Frontal cortex (tissue), 4 donors: ENCODE results near the gene GFPT2. TPM values are rescaled to one million over a fixed set of nuclear protein-coding genes. Genes with fewer than 3 reads are reported as not detected.

Experiments
- DNase-seq, 2 donors: peaks; one replicate each; pipeline ENCODE4 v3.0.0; 2012; ENCODE audit warnings: low spot score in 2 of 2
- FAIRE-seq: peaks from 2 replicates; lab custom pipeline; 2012; peaks lifted over from hg19 to GRCh38; lab: Jason Lieb, UNC
- total RNA-seq: library from RNA; depleted of rRNA; stranded (reverse); fragments of >200 nt; gene quantifications from one replicate; pipeline ENCODE4 v1.2.3, GENCODE V29; 2014
- donor health status: control.
- donor health status: control.
- donor health status: control.

Gene GFPT2
- 11.0 TPM for total RNA-seq

DNA sequence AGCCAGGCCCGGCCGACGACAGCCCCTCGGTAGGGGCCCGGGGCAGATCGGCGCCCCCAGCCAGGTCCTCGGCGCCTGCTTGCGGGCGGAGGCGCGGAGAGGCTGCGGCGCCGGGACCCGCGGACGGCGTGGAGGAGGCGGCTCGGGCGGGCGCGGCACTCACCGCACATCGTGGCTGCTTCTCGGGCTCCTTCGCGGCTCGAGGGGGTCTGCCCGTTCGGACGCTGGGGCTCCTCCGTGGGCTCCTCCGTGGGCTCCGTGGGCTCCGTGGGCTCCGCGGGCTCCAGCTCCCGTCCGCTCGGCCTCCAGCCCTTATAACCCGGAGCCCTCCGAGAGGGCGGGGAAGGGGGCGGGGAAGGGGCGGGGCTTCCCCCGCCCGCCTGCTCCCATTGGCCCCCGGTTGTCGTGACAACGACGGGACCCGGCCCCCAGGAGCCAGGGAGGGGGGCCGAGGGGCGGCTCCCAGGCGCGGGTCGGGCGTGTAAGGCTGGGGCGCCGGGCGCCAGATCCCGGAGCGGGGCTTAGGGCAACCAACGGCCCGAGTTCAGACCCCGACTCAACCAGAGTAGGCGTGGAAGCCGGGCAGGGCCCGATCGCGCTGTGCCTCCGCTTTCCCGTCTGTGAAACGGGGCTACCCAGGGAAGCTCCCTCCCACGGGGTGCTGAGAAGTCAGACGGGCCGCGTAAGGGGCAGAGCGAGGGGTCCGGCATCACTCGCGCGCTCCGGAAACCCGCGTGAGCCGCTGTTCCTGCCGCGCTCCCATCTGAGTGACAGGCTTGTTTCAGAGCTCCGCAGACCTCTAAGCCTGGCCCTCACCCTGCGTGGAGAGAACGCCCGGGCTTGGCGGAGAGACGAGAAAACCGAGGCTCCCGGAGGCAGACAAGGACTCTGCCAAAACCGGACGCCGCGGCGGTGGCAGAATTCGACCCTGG, at the start of gene GFPT2:
Gene GFPT2, minus strand, starts transcription at position 289 of the 932 bp plus-strand sequence. Its CDS starts 119 bp downstream, at position 170.
- no peak for FAIRE-seq

DNA sequence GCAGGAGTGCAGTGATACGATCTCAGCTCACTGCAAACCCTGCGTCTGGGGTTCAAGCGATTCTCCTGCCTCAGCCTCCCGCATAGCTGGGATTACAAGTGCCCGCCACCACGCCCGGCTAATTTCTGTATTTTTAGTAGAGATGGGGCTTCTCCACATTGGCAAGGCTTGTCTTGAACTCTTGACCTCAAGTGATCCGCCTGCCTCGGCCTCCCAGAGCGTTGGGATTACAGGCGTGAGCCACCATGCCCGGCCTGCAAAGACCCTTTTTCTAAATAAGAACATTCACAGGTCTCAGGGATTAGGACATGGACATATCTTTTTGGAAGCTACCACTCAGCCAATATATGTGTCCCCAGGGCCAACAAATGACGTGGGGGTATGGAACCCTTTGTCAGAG, 49.6 kb upstream of the GFPT2 start:
- FAIRE-seq (no peak), DNase-seq (no peak)

More for the DNA sequence above, at the start of gene GFPT2:
- DNase-seq = peak; percentile 99

DNA sequence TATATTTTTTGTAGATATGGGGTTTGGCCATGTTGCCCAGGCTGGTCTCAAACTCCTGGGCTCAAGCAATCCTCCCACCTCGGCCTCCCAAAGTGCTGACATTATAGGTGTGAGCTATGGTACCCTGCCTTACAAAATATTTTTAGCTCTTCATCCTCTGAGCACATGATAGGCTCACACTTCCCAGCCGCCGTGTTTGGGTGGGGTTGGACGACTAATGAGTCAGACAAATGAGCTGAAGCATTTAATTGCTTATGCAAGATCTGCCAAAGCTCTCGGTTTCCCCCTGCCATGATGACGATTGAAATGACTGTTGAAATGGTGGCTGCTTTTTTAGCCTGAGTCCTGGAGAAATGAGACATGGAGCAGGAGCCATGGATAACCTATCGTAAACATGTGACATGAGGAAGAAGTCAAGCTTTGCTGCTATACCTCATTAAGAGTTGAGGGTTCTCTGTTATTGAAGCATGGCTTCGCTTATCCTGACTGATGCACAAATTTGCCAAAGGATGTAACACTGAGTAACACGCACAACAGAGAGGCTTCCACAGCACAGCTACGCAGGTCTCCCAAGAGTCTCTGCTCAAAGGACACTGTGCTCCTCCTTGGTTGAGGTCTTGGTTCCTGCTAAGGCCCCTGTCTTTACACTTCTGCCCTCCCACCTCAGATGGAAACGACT, 48.2 kb upstream of the GFPT2 start:
- DNase-seq (no peak), FAIRE-seq (no peak)

DNA sequence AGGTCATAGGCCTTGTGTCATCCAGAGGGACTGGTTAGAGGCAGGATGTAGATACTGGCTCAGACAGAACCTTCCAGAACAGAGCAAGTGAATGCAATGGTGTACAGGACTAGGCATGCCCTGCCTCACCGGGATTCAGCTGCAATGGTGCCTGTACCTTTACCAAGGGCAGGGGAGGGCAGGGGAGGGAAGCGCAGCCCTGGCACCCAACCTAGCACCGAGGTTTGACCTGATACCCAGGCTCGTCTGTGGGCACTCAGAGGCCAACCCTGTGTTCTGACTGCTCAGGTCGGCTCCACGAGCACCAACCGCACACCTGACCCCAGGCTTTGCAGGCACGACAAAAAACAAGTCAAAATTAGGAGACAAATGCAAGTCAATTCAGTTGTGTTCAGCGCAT, 47.3 kb upstream of the GFPT2 start:
- FAIRE-seq (no peak), DNase-seq (no peak)

DNA sequence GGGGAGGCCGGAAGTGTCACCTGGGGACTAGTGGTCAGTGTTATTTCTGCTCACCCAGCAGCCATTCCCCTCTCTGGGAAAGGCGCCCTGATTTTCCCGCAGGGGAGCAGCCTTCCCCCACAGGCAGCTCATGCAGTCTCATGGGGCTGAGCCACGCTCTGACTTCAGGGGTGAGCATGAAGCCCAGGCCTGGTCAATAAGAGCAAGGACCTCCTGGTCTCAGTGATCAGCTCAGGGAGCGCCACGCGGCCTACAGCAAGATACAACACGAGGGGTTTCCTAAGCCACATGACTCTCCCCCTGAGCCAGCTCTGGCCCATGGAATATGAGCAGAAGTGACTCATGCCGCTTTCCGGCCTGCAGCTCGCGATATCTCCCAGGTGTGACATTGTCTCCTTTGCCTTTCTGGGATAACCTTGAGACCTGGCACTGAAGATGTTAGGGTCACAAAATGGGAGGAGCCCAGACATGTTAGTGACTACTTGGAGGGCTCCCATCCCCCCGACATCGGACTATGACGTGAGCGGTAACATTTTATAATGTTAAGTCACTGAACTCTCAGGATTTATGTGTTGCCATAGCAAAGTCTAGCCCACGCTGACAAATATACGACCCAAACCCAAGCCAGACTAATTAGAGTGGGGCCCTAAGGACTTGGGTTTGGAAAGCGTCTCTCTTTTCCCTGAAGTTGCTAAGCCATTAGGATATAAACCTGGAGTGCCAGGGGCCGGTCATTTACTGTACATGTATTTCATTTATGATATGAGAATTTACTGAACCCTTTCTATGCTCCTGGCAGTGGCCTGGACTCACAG, 46.5 kb upstream of the GFPT2 start:
- no peak for FAIRE-seq
- no peak for DNase-seq

DNA sequence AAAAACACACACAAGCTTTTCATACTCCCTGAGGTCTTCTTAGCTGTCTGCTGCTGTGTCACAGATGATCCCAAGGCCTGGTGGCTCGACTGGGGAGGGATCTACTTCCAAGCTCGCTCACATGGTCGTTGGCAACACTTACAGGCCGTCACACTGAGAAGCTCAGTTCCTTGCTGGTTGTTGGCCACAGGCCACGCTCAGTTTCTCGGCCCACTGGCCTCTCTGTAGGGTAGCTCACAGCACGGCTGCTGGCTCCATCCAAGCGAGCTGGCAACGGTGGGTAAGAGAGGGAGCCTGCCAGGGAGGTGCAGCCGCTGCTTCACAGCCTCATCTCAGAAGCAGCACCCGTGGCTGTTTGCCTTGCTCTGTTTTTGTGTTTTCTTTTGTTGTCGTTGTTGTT, 43.8 kb upstream of the GFPT2 start:
- DNase-seq (no peak), FAIRE-seq (no peak)

DNA sequence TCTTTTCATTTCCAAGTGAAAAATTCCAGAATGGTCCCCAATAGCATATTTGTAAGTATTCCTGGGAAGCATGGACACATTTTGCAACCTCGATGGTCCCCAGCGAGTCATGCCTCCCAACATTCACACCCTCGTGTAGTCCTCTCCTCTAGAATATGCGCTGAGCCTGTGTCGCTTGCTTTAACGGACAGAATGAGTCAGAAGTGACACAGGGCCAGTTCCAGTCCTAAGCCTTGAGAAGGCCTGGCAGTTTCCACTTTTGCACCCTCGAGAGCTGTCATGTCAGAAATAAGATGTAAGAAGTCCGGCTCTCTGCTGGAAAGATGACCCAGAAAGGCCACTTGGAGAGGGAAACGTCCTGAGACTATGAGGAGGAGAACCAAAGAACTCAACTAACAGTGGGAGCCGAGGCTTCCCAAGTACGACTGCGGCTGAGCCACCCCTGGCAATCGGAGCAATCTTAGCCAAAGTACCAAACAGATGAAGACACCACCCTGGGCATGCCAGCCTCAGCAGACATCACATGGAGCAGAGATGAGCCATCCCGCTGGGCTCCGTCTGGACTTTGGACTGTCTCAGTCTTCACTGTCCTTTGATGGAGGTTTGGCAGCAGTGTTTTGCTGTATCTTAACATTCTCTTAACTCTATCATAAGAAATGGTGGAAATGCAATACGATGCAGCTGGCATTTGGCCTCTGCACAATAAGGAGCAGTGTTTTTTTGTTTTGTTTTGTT, 42.6 kb upstream of the GFPT2 start:
- FAIRE-seq (no peak), DNase-seq (no peak)

DNA sequence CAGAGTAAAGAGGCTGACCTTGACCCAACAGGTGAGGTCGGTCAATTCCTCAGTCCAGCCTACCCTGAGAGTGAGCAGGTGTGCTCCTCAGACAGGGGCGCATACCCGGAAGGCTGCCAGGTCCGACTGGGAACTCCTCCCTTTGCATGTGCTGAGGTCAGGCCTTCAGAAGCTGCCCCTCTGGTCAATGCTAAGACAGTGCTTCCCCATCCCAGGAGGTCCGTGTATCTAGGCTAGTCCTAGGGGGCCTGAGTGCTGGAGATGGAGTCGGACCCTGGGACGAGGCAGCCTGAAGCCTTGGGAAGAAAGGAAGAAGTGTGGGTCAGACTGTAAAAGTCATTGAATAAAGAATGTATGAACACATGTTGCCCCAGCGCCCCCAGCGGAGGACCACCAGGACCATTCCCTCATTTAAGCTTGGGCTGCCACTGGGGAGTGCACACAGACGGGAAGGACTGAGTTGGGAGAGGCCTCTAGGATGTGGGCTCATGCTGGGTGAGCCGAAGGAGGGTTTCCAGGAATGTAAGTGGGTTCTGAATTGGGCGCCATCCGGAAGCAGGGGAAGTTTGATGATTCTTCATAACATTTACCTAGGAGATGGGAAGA, 41.0 kb upstream of the GFPT2 start:
- DNase-seq = no peak
- no peak for FAIRE-seq

DNA sequence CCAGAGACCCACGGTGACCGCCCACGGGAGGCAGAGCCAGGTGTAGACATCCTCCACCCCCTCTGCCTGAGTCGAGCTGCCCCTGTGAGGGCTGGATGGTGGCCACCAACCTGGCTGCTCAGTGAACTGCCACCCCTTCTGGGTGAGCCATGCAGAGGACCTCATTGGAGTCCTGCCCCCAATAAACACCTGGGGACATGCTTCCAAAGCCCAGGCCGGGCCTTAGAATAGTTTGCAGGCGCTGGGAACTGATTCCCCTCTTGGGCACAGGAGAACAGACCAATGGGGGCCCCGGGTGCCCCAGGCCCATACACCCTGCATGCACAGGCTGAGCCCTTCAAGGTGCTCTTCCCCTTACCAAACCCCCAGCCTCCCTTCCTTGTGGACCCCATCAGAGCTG, 38.1 kb upstream of the GFPT2 start:
- no peak for FAIRE-seq
- DNase-seq = no peak

DNA sequence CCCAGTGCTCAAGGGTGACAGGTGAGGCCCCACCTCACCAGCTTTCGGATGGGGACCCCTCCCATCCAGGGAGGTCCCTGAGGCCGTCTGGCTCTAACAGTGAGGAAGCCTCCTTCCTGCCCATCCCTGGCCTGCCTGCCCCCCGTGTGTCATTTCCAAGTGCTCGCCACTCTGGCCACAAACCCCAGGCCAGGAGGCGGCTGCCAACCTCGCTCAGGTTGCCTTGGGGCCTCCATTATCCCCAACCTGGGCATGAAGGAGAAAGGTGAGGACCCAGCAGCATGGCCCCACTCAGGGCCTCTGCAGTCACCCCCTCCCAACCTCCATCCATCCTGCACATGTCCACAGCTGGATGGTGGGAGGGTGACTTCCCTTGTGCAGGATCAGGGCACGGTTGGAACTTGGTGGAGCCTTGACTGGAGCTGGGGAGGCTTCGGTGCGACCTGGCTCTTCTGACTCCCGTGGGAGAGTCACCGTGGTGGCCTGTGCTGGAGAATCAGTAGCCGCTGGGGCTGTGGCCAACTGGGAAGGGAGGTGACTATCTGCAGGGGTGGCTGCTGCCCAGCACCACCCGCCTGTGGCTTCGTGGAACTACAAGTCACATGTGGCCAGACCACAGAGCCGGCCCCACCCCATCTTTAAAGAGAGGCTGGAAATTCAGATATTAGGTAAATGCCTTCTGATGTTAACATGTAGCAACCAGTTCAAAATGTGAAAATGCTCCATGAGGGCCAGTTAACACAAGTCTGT, 37.5 kb upstream of the GFPT2 start:
- FAIRE-seq (no peak), DNase-seq (no peak)

DNA sequence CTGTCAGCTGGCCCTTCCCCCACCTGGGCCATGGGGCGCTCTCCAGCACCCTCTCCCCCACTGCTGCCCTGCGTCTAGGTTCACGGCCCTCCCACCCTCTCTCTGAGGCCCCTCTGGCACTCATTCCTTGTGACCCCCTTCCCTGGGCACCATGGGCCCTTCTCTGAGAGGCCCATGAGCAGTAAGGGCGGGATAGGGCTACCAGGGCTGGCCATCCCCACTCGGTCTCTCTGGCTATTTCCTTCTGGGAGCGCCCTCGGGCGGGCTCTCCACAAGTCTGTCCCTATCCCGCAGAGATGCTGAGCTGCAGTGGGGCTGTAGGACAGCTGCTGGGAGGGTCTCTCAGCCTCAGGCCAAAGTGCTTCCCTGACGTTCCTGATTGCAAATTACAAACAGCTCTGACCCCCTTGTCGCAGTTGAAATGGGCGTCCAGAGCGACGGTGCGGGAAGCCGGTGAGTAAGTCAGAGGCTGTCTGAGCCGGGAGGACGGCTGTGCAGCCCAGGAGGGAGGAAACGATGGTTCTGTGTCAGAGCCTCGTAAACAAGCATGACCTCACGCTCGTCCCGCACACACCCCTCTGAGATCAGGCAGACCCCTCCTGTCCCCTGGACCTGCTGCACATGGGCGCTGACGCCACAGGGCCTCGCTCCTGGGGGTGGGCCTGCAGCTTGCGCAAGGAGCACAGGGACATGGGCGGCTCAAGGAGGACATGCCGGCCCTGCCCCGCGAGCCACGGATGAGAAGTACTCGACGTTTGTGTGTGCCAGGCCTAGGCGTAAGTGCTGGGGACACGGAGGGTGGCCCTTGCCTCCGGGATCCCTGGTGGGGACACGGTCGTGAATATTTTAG, 36.3 kb upstream of the GFPT2 start:
- no peak for FAIRE-seq
- DNase-seq = no peak

DNA sequence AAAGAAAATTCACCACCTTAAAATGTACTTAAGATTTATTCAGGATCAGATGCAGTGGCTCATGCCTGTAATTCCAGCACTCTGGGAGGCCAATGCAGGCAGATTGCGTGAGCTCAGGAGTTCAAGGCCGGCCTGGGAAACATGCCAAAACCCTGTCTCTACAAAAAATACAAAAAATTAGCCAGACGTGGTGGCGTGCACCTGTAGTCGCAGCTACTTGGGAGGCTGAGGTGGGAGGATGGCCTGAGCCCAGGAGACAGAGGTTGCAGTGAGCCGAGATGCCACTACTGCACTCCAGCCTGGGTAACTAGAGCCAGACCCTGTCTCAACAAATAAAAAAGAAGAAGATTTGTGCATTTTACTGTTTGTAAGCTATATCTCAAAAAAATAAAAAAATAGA, 34.7 kb upstream of the GFPT2 start:
- FAIRE-seq (no peak), DNase-seq (no peak)

DNA sequence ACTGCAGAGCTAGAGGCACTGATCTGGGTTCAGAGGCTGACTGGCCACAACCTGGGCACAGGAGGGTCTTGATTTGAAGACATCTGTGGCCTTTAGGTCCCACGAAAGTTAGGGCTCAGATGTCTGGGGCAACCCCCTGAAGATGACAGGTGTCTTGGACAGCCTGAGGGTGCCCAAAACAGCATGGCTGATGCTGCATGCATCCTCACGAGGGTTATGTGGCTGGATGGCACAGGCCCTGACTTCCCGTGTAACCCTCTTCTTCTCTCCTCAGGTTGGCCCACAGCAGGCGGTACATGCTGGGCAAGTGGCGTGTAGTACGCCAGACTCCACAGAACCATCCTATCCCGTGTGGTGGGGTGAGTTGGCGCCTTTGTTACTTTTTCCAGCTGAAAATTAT, 29.8 kb upstream of the GFPT2 start:
- DNase-seq (no peak), FAIRE-seq (no peak)

DNA sequence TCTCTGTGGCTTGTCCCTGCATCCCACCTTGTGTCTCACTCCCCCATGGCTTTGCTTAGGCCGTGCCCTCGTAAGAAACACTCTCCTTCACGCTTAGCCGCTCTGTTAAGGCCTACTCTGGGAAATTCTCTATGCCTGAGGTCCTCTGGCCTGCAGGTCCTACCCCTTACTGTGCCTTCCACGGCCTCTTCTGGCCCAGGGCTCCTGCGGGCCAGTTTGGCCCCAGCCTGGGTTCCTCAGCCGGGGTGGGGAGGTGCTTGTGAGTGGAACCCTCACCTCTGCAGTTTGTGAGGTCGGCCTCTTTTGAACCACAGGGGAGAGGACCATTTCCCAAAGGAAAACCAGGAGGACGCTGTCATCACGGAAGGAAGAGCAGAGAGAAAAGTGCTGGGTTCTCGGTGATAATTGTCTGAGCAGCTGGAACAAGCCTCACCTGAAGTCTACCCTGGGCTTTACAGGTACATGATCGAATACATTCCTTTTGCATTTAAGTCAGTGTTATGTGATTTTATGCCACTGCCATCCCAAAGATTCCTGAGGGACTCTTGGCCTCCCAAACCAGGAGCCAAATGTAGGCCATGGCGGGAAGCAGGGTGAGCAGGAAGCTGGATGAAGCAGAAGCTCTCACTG, 28.8 kb upstream of the GFPT2 start:
- FAIRE-seq = no peak
- DNase-seq = no peak

DNA sequence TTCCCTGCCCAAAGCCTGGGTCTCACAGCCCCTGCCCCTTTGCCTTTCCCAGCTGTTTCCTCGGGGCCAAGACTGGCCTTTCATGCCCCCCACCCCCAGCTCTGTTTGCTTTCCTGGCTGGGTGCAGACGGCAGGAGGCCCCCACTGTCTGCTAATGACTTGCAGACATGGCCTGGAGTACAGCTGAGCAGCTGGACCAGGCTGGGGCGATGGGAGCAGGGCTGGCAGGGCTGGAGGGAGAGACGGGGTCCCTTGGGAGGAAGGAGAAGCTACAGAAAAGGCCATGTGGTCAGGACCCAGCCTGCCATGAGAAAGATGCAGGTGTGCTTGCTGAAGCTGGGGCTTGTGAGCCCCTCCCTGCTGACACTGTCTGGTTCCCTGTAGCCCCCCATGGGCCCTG, 28.3 kb upstream of the GFPT2 start:
- no peak for DNase-seq
- no peak for FAIRE-seq

DNA sequence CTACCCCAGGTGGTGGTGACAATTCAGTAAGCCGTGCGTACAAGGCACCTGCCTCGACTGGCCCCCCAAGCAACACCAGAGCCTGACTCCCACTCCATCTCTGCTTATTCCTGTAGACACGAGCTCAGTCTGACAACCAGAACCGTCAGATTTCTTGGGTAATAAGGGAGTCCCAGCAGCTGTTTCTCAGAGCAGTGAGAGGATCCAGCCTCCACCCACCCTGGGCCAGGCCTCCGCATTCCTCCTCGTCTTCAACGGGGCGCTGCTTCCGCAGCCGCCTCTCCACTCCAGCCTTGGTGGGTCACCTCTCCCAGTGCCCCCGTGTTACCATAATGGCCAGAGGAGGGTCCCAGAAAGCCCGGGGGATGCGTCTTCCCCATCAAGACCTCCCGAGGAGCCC, 27.7 kb upstream of the GFPT2 start:
- no peak for FAIRE-seq
- no peak for DNase-seq

DNA sequence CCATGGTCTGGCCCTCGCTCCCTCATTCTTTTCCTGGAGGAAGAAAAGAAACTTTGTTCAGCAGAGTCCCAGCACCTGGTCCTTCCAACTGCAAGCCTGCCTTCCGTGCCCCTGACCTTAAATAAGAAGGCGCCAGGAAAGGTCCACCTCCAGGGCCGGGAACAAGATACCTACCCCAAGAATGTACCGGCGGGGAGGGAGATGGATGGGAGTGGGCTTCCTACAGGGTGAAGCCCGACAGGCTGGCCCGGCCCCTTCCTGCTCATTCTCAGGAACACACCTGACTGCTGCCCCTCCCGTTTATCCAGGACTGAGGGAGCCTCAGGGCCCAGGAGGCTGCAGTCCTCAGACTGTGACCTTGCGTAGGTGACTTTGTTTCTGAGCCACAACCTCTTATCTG, 27.3 kb upstream of the GFPT2 start:
- FAIRE-seq (no peak), DNase-seq (no peak)
